ENCODE measurements around the gene XPO6. TPM values are rescaled to one million over a fixed set of nuclear protein-coding genes. Genes with fewer than 3 reads are reported as not detected.

XPO6 gene
- total and polyA plus RNA-seq, 2 of the 13 experiments (the other 11 are each of a cell fraction or from before 2014, with no cell fraction given) = 109 to 129 TPM

DNA sequence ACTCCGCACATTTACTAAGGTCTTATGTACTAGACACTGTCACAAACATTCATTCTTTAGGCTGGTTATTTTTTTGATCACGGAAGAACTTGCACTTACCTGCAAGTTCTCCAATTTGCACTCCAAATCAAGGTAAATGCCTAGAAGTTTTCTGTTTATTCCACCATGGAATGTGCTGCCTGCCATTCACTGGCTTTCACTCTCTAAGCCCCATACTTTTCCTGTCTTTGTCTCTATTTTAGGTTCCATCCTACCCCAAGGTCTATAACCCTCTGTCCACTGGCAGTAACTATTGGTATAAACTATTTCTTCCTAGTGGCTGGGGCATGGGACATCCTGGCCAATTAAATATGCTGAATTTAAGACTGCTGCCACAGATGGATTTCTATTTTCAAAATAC lies 15.9 kb downstream of the XPO6 start:
- in situ Hi-C loops (cut with HindIII; ENCODE audit: extremely low pct_ligation_motif_present, low pct_unique_long_range_greater_than_20kb) (no loop called here), intact Hi-C loops (cut with micrococcal nuclease; ENCODE audit: unreplicated experiment) (no loop called here)
- Histone ChIP-seq H3K4me3 (replicated peaks in 1 of 3; ENCODE audit: insufficient read depth in 1 of 3, low read depth in 2 of 3, low read length in 3 of 3) (no peak overlapping the region), H3K4me2 (ENCODE audit: low read depth, low read length) (no peak overlapping the region), H3K9ac (ENCODE audit: insufficient read depth, low read depth, low read length) (no peak overlapping the region), H3K27ac (ENCODE audit: extremely low read length, insufficient read depth, low read length) (no peak overlapping the region), H3K27me3 (ENCODE audit: control insufficient read depth in 1 of 2, insufficient read depth in 2 of 2, low read length in 2 of 2) (no peaks in the 10 kb centered on the region), H3K79me2 (ENCODE audit: insufficient read depth, low read length) (peaks cover 78% of the 10 kb centered on the region), H3K4me1 (ENCODE audit: insufficient read depth, low read length) (no peaks in the 10 kb centered on the region), H3K9me3 (ENCODE audit: low read length) (no peaks in the 10 kb centered on the region), H4K20me1 (ENCODE audit: insufficient read depth, low read length) (peaks cover 4% of the 10 kb centered on the region), H2AFZ (ENCODE audit: low read length) (no peak overlapping the region), H3K36me3 (replicated peaks in 1 of 2; ENCODE audit: control insufficient read depth in 1 of 2, insufficient read depth in 2 of 2, low read length in 2 of 2) (peaks cover 9 to 27% of the 10 kb centered on the region in 2 experiments; a peak in 4 of 5 replicates)
- POLR2A ChIA-PET = no interaction called here
- ATAC-seq = no peak
- DNase-seq (ENCODE audit: low spot score) = no peak
- CTCF ChIA-PET (ENCODE audit: low intra/inter-chr PET ratio, low total read pairs) = no interaction called here
- FAIRE-seq = no peak
- no peak for TF ChIP-seq ZNF737 (CRISPR knock-in tag; IDR thresholded peaks at IDR 0.05; ENCODE audit: borderline replicate concordance)
- no peak for TF ChIP-seq RBM39 (IDR thresholded peaks at IDR 0.05; ENCODE audit: low read depth, low read length, poor library complexity, severe bottlenecking)
- TF ChIP-seq MED1 (CRISPR knock-in tag; IDR thresholded peaks at IDR 0.05) = no peak
- TF ChIP-seq, protein P1, sequence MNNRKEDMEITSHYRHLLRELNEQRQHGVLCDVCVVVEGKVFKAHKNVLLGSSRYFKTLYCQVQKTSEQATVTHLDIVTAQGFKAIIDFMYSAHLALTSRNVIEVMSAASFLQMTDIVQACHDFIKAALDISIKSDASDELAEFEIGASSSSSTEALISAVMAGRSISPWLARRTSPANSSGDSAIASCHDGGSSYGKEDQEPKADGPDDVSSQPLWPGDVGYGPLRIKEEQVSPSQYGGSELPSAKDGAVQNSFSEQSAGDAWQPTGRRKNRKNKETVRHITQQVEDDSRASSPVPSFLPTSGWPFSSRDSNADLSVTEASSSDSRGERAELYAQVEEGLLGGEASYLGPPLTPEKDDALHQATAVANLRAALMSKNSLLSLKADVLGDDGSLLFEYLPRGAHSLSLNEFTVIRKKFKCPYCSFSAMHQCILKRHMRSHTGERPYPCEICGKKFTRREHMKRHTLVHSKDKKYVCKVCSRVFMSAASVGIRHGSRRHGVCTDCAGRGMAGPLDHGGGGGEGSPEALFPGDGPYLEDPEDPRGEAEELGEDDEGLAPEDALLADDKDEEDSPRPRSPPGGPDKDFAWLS (CRISPR knock-in tag; IDR thresholded peaks at IDR 0.05; ENCODE audit: borderline replicate concordance) = no peak
- no peak for TF ChIP-seq STAT5B (CRISPR knock-in tag; IDR thresholded peaks at IDR 0.05)
- TF ChIP-seq, protein P2, sequence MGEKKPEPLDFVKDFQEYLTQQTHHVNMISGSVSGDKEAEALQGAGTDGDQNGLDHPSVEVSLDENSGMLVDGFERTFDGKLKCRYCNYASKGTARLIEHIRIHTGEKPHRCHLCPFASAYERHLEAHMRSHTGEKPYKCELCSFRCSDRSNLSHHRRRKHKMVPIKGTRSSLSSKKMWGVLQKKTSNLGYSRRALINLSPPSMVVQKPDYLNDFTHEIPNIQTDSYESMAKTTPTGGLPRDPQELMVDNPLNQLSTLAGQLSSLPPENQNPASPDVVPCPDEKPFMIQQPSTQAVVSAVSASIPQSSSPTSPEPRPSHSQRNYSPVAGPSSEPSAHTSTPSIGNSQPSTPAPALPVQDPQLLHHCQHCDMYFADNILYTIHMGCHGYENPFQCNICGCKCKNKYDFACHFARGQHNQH (CRISPR knock-in tag; IDR thresholded peaks at IDR 0.05) = no peak
- TF ChIP-seq ZC3H4 (CRISPR knock-in tag; IDR thresholded peaks at IDR 0.05; ENCODE audit: borderline replicate concordance) = no peak
- no peak for TF ChIP-seq SIN3B (IDR thresholded peaks at IDR 0.05; ENCODE audit: low read length)
- TF ChIP-seq HMG20B (CRISPR knock-in tag; conservative IDR thresholded peaks at IDR 0.05) = no peak
- TF ChIP-seq MTF2 (CRISPR knock-in tag; IDR thresholded peaks at IDR 0.05; ENCODE audit: borderline replicate concordance) = no peak
- TF ChIP-seq SIX4 (CRISPR knock-in tag; IDR thresholded peaks at IDR 0.05) = no peak
- TF ChIP-seq NFE2 (CRISPR knock-in tag; IDR thresholded peaks at IDR 0.05) = no peak
- TF ChIP-seq ZNF12 (CRISPR knock-in tag; IDR thresholded peaks at IDR 0.05) = no peak
- TF ChIP-seq IRF2 (CRISPR knock-in tag; IDR thresholded peaks at IDR 0.05) = no peak
- no peak for TF ChIP-seq ZFY (CRISPR knock-in tag; IDR thresholded peaks at IDR 0.05)
- no peak for TF ChIP-seq MLLT10 (CRISPR knock-in tag; IDR thresholded peaks at IDR 0.05)
- TF ChIP-seq, protein P3, sequence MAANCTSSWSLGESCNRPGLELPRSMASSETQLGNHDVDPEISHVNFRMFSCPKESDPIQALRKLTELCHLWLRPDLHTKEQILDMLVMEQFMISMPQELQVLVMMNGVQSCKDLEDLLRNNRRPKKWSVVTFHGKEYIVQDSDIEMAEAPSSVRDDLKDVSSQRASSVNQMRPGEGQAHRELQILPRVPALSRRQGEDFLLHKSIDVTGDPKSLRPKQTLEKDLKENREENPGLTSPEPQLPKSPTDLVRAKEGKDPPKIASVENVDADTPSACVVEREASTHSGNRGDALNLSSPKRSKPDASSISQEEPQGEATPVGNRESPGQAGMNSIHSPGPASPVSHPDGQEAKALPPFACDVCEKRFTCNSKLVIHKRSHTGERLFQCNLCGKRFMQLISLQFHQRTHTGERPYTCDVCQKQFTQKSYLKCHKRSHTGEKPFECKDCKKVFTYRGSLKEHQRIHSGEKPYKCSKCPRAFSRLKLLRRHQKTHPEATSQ (CRISPR knock-in tag; IDR thresholded peaks at IDR 0.05; ENCODE audit: borderline replicate concordance) = no peak
- BruUV-seq (replicated peaks) = no TSS peak
- WGBS (ENCODE audit: low lambda C conversion rate) = 96% methylated on average over 2 of the region's 2 CpGs
